ENCODE measurements around the gene MYO3A.

DNA sequence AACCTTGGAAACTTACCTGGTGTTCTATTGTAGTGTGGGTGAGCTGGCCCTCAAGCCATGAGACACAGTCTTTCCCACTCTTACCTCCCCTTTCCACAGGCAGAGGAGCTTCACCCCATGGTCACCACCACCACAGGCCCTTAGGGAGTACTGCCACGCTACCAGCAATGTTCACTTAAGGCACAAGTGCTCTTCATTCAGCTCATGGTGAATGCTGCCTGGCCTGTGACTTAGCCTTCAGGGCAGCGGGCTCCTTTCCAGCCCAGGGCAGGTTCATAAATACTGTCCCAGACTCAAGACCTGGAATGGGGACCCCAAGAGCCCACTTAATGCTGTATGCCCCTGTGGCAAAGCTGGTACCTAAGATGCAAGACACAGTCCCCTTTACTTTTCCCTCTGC is 109.4 kb downstream of the MYO3A start:
- TF ChIP-seq, protein P1, sequence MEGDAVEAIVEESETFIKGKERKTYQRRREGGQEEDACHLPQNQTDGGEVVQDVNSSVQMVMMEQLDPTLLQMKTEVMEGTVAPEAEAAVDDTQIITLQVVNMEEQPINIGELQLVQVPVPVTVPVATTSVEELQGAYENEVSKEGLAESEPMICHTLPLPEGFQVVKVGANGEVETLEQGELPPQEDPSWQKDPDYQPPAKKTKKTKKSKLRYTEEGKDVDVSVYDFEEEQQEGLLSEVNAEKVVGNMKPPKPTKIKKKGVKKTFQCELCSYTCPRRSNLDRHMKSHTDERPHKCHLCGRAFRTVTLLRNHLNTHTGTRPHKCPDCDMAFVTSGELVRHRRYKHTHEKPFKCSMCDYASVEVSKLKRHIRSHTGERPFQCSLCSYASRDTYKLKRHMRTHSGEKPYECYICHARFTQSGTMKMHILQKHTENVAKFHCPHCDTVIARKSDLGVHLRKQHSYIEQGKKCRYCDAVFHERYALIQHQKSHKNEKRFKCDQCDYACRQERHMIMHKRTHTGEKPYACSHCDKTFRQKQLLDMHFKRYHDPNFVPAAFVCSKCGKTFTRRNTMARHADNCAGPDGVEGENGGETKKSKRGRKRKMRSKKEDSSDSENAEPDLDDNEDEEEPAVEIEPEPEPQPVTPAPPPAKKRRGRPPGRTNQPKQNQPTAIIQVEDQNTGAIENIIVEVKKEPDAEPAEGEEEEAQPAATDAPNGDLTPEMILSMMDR (optimal IDR thresholded peaks at IDR 0.05 in 1 of 3, IDR thresholded peaks at IDR 0.05 in 1 of 3, conservative IDR thresholded peaks at IDR 0.05 in 1 of 3; ENCODE audit: extremely low read depth in 1 of 3, insufficient read depth in 2 of 3, low read length in 3 of 3), result no peak
- no peak for TF ChIP-seq EZH2 (IDR thresholded peaks at IDR 0.05; ENCODE audit: low read length)
